NCI-H1694 (cell line): ENCODE measurements around the gene CHCHD3.
"Not testable (repeated sequence)": the region's sequence is repeated elsewhere in the genome, so short reads cannot be mapped to it uniquely, and the experiment has no call there.

Experiments
- DNase-seq: peaks from one replicate; lab custom pipeline; 2025; lab: John Stamatoyannopoulos, UW

The CHCHD3 gene

DNA sequence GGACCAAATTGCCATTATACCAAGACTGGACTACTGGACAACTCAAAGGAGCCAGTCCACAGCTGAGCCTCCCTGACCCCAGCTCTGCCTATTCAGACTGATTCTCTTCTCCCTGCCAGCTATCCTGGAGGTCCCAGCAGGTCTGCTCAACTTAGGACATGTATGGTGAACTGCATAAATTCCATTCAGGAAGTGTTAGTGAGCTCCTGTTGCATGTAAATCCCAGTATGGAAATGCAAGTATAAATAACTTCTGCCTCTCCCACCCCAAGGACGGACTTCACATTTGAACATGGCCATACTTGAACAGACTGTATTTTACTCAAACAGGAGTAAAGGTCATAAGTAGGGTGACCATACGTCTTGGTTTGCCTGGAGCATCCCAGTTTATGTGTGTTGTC, 128.4 kb downstream of the CHCHD3 start:
- no peak for DNase-seq

GRCh38 chr7:132950725-132951124, 131.2 kb downstream of the CHCHD3 start:
- no peak for DNase-seq

GRCh38 chr7:132947011-132947410, 134.9 kb downstream of the CHCHD3 start:
- DNase-seq: no peak

GRCh38 chr7:132944774-132945173, 137.1 kb downstream of the CHCHD3 start:
- no peak for DNase-seq

DNA sequence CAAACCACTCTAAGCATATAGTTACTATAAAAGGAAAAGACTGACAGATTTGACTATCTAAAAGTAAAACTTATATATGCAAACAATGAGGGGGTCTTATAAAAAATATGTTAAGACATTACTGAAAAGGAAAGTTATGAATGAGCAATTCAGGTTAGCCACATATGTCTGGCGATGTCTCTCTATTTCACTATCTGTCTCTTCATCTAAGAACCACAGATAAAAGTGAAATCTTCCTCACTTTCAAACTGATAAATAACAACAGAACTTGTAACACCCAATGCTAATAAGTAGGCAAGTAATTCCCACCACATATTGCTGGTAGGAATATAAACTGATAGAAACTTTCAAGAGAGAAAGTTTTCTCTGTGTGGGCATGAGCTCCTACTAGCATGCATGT, 138.2 kb downstream of the CHCHD3 start:
- DNase-seq: no peak

DNA sequence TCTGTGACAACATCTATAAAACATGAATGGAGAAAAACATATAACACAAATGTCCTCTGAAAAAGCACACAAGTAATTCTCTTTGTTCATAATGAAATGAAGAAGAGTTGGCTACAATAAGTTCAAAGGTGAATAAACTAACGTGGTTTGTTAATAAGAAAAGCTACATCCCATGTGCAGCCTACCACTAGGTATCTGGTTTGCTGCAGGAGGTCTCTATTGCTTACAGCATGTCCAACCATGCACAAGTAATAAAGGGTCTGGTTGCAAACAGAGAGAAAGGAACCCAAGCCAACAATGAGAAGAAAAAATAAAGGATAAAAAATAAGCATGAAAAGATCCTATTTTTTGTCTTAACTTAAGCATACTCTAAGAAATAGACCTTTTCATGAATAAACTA, 139.2 kb downstream of the CHCHD3 start:
- DNase-seq: peak; percentile 13

- no peak for DNase-seq
Observed at GRCh38 chr7:132941905-132942304, 140.0 kb downstream of the CHCHD3 start.

DNA sequence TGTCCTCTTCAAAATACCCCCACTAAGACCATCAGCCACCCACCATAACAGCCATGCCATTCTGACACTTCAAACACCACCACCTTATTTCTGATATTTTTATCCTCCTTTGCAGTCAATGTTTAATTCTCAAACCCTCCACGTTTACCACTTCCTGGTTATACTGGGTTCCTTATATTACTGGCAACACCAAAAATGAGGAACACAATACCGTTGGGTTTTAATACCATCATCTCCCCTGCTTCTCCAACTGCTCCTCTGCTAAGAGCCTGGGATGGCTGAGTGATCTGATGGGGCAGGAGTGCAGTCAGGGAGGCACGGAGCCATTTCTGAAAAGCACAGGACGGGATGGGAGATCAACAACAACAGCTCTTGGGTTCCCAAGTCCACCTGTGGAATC, 140.5 kb downstream of the CHCHD3 start:
- DNase-seq: no peak

DNA sequence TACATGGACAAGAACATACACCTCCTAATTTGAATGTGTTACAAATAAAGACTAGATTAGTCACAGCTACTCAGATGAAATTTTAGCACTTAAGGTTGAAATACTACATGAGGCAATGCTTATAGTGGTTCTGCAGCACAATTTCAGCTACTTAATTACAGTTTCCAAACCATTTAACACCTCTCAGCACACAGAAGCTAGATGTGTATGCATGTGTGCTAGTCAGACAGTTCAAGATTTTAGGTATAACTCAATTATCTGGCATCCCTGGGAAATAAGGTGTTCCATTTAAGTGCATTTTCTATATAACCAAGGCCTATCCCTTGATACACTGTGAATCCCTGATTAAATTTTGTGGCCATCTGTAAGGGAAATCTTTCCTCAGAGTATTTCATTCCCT, 141.8 kb downstream of the CHCHD3 start:
- no peak for DNase-seq

GRCh38 chr7:132939495-132939894, 142.4 kb downstream of the CHCHD3 start:
- DNase-seq: no peak

- DNase-seq: no peak
Observed at GRCh38 chr7:132937286-132937685, 144.6 kb downstream of the CHCHD3 start.

DNA sequence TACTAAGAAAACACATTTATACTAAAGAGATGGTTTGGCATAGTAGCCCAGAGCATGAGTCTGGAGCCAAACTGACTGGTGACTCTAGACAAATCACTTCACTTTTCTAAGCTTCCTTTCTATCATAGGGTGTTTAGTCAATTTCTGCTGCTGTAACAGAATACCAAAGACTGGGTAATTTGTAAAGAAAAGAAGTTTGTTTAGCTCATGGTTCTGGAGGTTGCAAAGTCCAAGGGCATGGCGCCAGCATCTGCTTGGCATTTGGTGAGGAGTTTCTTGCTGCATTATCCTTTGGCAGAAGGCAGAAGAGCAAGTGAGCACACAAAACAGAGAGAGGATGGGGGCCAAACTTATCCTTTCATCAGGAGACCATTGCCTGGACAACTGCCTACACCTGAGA, 146.3 kb downstream of the CHCHD3 start:
- no peak for DNase-seq

DNA sequence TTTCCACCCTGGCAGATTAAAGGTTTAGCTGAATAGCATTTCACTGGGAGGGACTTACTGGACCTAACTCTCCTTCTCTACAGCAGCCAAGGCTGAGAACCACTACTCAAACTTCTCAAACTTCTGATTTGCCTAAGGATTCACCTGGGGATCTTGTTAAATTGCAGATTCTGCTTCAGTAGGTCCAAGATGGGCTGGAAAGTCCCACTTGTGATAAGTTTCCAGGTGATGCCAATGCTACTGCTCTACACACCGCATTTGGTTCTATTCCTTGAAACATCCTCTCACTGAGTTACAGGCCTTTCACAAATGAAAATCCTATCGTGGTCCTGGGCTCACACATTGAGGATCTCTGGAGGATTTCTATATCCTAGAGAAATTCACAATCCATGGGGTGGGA, 147.9 kb downstream of the CHCHD3 start:
- DNase-seq: no peak

DNA sequence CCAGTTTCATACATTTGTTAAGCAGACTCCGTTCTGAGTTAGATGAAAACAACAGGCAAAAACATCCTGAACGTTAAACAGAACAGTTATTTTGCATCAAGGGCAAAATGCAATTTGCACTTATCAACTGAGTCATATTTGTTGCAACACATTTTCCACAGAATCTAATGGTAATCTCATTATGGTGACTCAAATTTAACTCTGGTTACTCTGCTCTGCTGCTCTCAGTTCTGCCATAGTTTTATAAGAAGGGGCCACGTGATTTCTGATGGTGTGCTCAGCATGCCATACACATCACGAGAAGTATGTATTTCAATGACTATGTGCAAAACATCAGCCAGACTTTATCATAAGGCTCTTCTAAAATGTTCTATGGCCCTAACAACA, 148.8 kb downstream of the CHCHD3 start:
- no peak for DNase-seq

GRCh38 chr7:132932296-132933071, 149.4 kb downstream of the CHCHD3 start:
- DNase-seq: no peak

DNA sequence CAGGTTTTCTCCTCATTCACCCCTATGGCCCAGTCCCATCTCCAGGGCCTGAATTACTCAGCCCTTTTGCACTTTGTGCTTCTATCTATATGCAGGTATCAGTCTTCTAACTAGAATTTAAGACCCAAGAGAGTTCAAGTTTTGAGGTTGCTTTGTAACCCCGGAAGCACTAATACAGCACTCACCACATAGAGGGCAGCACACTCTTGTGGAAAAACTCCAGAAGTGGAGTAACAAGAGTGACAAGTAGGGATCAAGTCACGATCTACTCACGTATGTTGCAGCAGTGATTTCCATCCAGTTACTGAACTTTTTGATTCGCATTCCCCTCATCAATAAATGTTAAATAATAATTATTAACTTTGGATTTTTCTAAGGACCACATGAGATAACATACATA, 151.0 kb downstream of the CHCHD3 start:
- no peak for DNase-seq

- DNase-seq: not testable (repeated sequence)
Observed at GRCh38 chr7:132929944-132930343, 151.9 kb downstream of the CHCHD3 start.

- DNase-seq: no peak
Observed at GRCh38 chr7:132919771-132920170, 162.1 kb downstream of the CHCHD3 start.

DNA sequence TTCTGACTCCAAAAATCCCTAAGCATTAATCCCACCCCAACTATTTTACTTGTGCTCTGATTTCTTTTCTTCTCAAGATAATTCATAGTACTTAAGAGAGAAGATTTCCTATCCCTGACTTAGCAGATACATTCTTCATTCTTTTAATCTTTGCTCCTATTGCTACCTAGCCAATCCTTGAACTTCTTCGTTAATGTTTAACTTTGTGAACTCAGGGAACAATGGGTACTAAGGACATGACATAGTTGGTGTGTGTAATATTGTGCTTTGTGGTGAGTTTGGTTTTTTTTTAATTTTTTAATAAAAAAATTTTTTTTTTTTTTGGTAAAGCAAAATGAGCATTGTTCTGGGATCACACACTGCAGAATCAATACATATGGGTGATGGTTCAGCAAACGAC, 166.2 kb downstream of the CHCHD3 start:
- no peak for DNase-seq

DNA sequence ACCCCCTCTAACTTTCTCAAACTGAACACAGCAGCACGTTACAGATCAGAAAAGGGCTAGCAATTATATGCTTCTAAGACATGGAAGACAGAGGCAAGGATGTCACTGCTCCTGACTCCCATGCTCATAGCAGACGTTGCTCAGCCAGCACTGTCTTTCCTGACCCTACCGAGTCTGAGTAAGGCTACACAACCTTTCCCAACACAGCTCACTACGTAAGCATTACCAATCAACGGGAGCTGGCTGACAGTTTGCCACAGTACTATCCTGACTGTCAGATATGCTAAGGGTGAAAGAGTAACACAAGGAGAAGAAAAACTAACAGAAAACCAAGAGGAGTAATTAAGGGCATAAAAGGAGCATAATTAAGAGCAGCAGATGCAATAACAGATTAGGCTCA, 171.2 kb downstream of the CHCHD3 start:
- no peak for DNase-seq

- no peak for DNase-seq
Observed at GRCh38 chr7:132907380-132907940, 174.4 kb downstream of the CHCHD3 start.

DNA sequence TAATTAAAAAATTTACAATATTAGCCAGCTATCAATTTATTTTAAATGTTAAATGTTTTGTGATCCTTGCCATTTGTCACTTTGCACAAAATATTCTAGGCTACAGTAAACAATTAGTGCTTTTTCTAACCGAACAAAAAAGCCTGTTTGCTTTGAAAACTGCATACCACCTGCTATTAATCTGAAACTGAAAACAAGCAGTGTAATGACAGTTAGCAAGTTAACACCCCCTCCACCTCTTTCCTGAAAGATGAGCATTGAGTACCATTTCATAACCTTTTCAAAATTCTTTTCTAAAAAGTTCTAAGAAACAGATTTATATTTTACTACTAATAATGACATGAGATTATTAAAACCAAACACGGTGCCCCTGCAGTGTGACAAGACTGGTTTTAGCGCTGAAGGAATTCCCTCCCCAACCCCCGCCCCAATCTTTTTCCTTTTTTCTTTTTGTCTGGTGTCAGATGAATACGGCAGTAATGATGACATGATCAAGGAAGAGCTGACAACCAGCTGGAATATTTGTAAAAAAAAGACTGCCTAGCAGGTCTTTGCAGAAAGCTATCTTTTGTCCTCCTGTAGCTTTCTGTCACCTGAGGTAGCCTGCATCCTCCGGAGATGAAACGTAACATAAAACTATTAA, 175.6 kb downstream of the CHCHD3 start:
- DNase-seq: no peak

- not testable (repeated sequence) for DNase-seq
Observed at GRCh38 chr7:132905136-132905535, 176.8 kb downstream of the CHCHD3 start.

GRCh38 chr7:132904209-132904608, 177.7 kb downstream of the CHCHD3 start:
- DNase-seq: no peak
